ENCODE data around the gene HPCAL4.

GRCh38 chr1:39737546-39738169 is 46.4 kb upstream of the HPCAL4 start:
- TF ChIP-seq CTCF (IDR thresholded peaks at IDR 0.05), result no peak
- no peak for TF ChIP-seq POLR2A (IDR thresholded peaks at IDR 0.05)
- no peak for TF ChIP-seq EP300 (IDR thresholded peaks at IDR 0.05)

All from tibial nerve (tissue), 4 donors.